Parathyroid adenoma (tissue), 2 donors: ENCODE data around the gene DEFB124.

Source experiments
- H2AFZ ChIP-seq: fragments of 300-600 bp; sonication (generic); one replicate; pipeline ENCODE4 v1.7.0; 2017; ENCODE audit warnings: antibody characterized with exemption, mild to moderate bottlenecking
- H3K27ac ChIP-seq: fragments of 300-600 bp; sonication (generic); one replicate; pipeline ENCODE4 v1.7.0; 2017
- H3K27me3 ChIP-seq: fragments of 300-600 bp; sonication (generic); one replicate; pipeline ENCODE4 v1.7.0; 2017; ENCODE audit warnings: low read length; ENCODE audit not compliant: control insufficient read depth, insufficient read depth
- H3K36me3 ChIP-seq: fragments of 300-600 bp; sonication (generic); one replicate; pipeline ENCODE4 v1.7.0; 2017; ENCODE audit warnings: low read length; ENCODE audit not compliant: control insufficient read depth, insufficient read depth
- H3K4me1 ChIP-seq: fragments of 300-600 bp; sonication (generic); one replicate; pipeline ENCODE4 v1.7.0; 2017; ENCODE audit warnings: control low read depth
- H3K4me2 ChIP-seq: fragments of 300-600 bp; sonication (generic); one replicate; pipeline ENCODE4 v1.7.0; 2017; ENCODE audit warnings: low read length
- H3K4me3 ChIP-seq: fragments of 300-600 bp; sonication (generic); one replicate; pipeline ENCODE4 v1.7.0; 2017; ENCODE audit warnings: low read depth, low read length
- H3K79me2 ChIP-seq: fragments of 300-600 bp; sonication (generic); one replicate; pipeline ENCODE4 v1.7.0; 2017; ENCODE audit warnings: control low read depth
- H3K9ac ChIP-seq: fragments of 300-600 bp; sonication (generic); one replicate; pipeline ENCODE4 v1.7.0; 2017; ENCODE audit warnings: mild to moderate bottlenecking
- H3K9me3 ChIP-seq: fragments of 300-600 bp; sonication (generic); one replicate; pipeline ENCODE4 v1.7.0; 2017; ENCODE audit warnings: low read length; ENCODE audit not compliant: control insufficient read depth
- TF ChIP-seq, protein P1 (sequence below): fragments of 300-600 bp; sonication (generic); IDR thresholded peaks from one replicate; pipeline ENCODE4 v1.7.0; 2017; ENCODE audit warnings: antibody characterized with exemption, mild to moderate bottlenecking
- donor health status: primary hyperparathyroidism.

Gene DEFB124

DNA sequence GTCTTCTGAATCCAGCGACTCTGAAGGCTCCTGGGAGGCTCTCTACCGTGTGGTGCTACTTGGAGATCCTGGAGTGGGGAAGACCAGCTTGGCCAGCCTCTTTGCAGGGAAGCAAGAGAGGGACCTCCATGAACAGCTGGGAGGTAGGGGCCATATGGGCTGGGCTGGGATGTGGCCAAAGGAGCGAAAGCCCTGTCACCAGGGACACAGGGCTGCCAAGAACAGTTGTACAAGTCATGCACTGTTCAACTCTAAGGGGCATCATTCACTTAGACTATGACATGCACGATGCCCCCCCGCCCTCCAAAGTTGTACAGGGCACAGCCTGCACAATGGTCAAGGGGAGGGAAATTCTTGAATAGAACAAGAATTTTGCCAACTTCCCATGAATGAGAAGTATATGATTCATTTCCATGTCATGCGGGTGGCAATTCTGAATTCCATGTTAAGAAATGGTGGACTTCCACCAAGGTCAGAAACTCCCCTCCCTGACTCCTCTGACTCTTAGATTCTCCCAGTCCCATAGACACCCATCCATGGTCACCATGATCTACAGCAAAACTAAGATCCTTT is 1.8 kb upstream of the DEFB124 start:
- H3K27ac ChIP-seq: no peak overlapping the region
- H3K9ac ChIP-seq: no peak overlapping the region
- no peak overlapping the region for H3K4me3 ChIP-seq
- H3K4me2 ChIP-seq: no peak overlapping the region
- no peaks in the 10 kb centered on the region for H3K9me3 ChIP-seq
- no peaks in the 10 kb centered on the region for H3K79me2 ChIP-seq
- no peaks in the 10 kb centered on the region for H3K27me3 ChIP-seq
- no peaks in the 10 kb centered on the region for H3K4me1 ChIP-seq
- TF ChIP-seq, protein P1, sequence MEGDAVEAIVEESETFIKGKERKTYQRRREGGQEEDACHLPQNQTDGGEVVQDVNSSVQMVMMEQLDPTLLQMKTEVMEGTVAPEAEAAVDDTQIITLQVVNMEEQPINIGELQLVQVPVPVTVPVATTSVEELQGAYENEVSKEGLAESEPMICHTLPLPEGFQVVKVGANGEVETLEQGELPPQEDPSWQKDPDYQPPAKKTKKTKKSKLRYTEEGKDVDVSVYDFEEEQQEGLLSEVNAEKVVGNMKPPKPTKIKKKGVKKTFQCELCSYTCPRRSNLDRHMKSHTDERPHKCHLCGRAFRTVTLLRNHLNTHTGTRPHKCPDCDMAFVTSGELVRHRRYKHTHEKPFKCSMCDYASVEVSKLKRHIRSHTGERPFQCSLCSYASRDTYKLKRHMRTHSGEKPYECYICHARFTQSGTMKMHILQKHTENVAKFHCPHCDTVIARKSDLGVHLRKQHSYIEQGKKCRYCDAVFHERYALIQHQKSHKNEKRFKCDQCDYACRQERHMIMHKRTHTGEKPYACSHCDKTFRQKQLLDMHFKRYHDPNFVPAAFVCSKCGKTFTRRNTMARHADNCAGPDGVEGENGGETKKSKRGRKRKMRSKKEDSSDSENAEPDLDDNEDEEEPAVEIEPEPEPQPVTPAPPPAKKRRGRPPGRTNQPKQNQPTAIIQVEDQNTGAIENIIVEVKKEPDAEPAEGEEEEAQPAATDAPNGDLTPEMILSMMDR: no peak
- no peaks in the 10 kb centered on the region for H3K36me3 ChIP-seq
- no peak overlapping the region for H2AFZ ChIP-seq

DNA sequence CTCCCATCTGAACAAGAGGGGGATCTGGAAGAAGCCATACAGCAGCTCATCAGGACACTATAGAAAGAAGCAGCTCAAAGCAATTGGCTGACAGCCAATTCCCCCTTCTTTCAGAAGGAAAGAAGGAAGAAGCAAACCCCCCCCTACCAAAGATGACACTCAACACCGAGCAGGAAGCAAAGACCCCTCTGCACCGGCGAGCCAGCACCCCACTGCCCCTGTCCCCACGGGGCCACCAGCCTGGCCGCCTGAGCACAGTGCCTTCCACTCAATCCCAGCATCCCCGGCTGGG is 1.3 kb upstream of the DEFB124 start:
- H2AFZ ChIP-seq: no peak overlapping the region
- H3K4me2 ChIP-seq: no peak overlapping the region
- H3K9ac ChIP-seq: no peak overlapping the region
- H3K4me3 ChIP-seq: no peak overlapping the region
- no peaks in the 10 kb centered on the region for H3K36me3 ChIP-seq
- no peaks in the 10 kb centered on the region for H3K79me2 ChIP-seq
- no peaks in the 10 kb centered on the region for H3K9me3 ChIP-seq
- TF ChIP-seq, protein P1: no peak
- no peaks in the 10 kb centered on the region for H3K27me3 ChIP-seq
- H3K4me1 ChIP-seq: no peaks in the 10 kb centered on the region
- no peak overlapping the region for H3K27ac ChIP-seq

DNA sequence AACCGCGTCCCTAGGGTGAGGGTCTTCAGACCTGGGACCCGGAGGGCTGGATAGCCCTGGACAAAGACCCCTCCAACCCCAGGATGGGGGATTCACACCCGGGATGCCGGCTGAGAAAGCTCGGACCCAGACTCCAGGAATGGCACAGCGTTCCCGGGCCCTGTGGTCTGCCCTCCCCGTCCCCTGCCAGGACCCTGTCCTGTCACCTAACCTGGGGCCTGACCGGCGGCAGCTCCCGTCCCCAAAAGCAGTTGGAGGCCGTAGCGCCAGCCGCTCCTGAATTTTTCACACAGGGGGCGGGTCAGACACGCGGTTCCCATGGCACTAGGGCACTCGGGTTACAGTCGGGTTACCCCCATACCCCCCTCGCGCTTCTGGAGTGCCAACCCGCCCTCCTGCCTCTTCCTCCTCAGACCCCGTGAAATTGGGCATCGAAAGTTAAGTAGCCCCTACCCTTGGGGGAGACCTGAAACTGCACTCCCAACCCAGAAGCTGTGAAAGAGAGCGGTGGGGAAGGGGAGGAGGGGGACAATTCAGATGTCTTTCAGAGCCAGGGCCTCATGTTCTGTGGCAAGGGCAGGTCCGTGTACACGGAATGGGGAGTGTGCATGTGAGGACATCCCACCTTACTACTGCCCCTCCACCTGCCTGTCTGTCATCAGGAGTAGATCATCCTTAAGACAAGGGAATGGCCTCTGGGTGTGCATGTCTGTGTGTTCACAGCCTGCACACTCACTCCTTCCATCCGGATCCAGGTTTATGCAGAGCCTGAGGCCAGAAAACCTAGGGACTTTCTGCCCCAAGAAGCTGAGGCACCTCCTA is 756 bp upstream of the DEFB124 start:
- H2AFZ ChIP-seq: peak overlapping the region; percentile 63
- no peaks in the 10 kb centered on the region for H3K36me3 ChIP-seq
- H3K9me3 ChIP-seq: no peaks in the 10 kb centered on the region
- peak overlapping the region; percentile 71 for H3K4me2 ChIP-seq
- peak overlapping the region; percentile 40 for H3K4me3 ChIP-seq
- H3K9ac ChIP-seq: no peak overlapping the region
- no peaks in the 10 kb centered on the region for H3K4me1 ChIP-seq
- no peaks in the 10 kb centered on the region for H3K27me3 ChIP-seq
- H3K79me2 ChIP-seq: no peaks in the 10 kb centered on the region
- TF ChIP-seq, protein P1: no peak
- H3K27ac ChIP-seq: no peak overlapping the region

DNA sequence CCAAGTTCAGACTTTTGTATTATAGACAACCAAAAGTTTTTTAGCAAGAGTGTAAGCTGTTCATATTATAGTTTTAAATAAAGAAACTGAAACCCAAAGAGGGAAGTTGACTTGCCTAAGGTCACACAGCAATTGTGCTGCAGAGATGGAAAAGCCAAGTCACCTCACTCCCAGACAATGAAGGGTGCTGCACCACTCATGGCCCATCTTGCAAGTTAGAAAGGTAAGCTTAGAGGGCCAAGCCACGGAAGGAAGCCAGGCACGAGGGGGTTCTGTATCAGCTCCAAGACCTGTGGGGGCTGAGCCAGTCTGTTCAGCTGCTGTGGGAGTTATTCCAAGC is 860 bp downstream of the DEFB124 start:
- H3K4me1 ChIP-seq: no peaks in the 10 kb centered on the region
- H3K79me2 ChIP-seq: no peaks in the 10 kb centered on the region
- no peak overlapping the region for H3K4me2 ChIP-seq
- no peak overlapping the region for H2AFZ ChIP-seq
- H3K9me3 ChIP-seq: no peaks in the 10 kb centered on the region
- TF ChIP-seq, protein P1: no peak
- no peak overlapping the region for H3K27ac ChIP-seq
- no peaks in the 10 kb centered on the region for H3K36me3 ChIP-seq
- H3K4me3 ChIP-seq: no peak overlapping the region
- H3K9ac ChIP-seq: no peak overlapping the region
- no peaks in the 10 kb centered on the region for H3K27me3 ChIP-seq
